Measurements from ENCODE around the gene NNMT. TPM values are rescaled to one million over a fixed set of nuclear protein-coding genes. Genes with fewer than 3 reads are reported as not detected.
A peak's percentile ranks its signal among the peaks of the same experiment; 100 is the strongest.

The NNMT gene
- 1,000 to 10,000 TPM in 3 of 4 donors, 100 to 1,000 TPM in 1; 712 to 1,460 (median 1,382) TPM for total RNA-seq

DNA sequence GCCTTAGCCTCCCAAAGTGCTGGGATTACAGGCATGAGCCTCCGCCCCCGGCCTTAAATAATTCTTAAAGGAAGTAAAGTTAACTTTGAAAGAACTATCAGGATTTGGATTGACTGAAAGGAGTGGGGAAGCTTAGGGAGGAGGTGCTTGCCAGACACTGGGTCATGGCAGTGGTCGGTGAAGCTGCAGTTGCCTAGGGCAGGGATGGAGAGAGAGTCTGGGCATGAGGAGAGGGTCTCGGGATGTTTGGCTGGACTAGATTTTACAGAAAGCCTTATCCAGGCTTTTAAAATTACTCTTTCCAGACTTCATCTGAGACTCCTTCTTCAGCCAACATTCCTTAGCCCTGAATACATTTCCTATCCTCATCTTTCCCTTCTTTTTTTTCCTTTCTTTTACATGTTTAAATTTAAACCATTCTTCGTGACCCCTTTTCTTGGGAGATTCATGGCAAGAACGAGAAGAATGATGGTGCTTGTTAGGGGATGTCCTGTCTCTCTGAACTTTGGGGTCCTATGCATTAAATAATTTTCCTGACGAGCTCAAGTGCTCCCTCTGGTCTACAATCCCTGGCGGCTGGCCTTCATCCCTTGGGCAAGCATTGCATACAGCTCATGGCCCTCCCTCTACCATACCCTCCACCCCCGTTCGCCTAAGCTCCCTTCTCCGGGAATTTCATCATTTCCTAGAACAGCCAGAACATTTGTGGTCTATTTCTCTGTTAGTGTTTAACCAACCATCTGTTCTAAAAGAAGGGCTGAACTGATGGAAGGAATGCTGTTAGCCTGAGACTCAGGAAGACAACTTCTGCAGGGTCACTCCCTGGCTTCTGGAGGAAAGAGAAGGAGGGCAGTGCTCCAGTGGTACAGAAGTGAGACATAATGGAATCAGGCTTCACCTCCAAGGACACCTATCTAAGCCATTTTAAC is at the start of gene NNMT:
NNMT (plus strand) TSS at position 724 of the 929 bp plus-strand sequence; CDS start at position 882, 158 bp downstream.
- DNase-seq (ENCODE audit: low spot score) (no peak), ATAC-seq (ENCODE audit: low FRiP score) (peak; percentile 67)
- TF ChIP-seq, protein P1, sequence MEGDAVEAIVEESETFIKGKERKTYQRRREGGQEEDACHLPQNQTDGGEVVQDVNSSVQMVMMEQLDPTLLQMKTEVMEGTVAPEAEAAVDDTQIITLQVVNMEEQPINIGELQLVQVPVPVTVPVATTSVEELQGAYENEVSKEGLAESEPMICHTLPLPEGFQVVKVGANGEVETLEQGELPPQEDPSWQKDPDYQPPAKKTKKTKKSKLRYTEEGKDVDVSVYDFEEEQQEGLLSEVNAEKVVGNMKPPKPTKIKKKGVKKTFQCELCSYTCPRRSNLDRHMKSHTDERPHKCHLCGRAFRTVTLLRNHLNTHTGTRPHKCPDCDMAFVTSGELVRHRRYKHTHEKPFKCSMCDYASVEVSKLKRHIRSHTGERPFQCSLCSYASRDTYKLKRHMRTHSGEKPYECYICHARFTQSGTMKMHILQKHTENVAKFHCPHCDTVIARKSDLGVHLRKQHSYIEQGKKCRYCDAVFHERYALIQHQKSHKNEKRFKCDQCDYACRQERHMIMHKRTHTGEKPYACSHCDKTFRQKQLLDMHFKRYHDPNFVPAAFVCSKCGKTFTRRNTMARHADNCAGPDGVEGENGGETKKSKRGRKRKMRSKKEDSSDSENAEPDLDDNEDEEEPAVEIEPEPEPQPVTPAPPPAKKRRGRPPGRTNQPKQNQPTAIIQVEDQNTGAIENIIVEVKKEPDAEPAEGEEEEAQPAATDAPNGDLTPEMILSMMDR (IDR thresholded peaks at IDR 0.05) = no peak

DNA sequence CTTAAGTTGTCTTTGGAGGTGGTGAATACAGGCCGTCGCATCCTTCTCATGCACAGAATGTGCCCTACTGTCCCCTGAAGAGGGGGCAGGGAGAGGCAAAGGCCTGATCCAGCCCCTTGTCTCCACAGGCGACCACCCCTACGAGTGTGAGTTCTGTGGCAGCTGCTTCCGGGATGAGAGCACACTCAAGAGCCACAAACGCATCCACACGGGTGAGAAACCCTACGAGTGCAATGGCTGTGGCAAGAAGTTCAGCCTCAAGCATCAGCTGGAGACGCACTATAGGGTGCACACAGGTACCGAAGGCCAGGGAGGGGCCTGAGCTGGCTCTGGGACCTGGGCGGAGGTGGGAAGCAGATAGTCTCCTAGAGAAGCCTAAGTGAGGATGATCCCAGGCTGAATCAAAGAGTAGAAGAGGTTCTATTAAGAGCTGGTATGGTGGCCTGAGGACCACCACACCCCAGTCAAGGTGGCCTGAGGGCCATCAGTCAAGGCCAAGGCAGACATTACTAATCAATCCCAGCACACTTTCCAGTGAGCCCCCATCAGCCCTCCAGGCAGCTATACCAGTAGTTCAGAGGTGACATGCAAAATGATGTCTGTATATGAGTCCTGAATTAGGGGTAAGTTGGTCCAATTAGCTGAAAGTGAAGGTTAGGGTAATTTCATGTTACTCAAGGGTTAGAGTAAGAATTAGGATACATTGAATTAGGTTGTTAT is 49.0 kb upstream of the NNMT start:
- TF ChIP-seq, protein P1 (IDR thresholded peaks at IDR 0.05) = no peak
- ATAC-seq (ENCODE audit: low FRiP score) (no peak), DNase-seq (ENCODE audit: low spot score) (no peak)

DNA sequence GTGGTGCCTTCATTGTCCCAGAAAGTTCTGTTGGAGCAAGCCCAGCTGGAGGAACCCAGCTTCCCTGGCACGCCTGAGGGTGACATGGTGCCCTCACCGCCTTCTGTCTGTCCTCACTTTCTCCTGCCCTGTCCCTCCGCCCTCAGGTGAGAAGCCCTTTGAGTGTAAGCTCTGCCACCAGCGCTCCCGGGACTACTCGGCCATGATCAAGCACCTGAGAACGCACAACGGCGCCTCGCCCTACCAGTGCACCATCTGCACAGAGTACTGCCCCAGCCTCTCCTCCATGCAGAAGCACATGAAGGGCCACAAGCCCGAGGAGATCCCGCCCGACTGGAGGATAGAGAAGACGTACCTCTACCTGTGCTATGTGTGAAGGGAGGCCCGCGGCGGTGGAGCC is 46.0 kb upstream of the NNMT start:
- no peak for DNase-seq (ENCODE audit: low spot score)
- no peak for ATAC-seq (ENCODE audit: low FRiP score)
- TF ChIP-seq, protein P1 (IDR thresholded peaks at IDR 0.05) = no peak

DNA sequence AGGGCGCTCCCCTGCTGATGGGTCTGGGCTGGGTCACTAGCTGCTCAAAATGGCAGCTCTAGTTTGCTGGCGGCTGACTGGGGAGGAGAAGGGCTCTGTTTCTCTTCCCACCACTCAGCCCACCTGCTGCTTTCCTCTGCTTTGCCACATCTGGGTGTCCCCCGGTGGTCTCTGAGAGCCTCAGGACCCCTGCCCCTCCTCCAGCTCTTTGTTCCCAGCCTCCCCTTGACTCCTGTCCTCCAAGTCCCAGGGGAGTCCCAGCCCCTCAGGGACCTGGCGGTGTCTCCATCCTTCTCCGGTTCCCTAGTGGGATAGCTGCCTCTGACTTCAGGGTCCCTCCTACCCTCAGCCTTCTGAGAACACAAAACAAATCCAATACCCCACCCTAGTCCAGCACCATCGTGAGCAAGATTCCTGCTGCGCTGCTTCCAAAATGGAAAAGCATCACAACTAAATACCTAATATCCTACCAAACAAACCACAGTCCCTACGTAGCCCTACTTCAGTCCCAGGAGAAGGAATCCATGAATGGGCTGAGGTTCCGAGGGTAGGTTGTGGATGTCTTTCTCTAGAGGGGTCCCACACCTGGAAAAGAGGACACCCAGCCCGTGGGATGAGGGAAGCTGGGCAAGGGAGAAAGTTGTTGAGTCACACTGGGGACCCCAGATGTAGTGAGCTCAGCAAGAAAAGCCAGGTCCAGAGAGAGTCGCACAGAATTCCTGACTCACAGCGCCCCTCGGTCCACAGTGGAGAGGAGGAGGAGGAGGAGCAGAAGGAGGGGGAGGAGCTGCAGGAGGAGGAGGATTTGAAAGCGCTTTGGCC is 45.0 kb upstream of the NNMT start:
- ATAC-seq (ENCODE audit: low FRiP score) (peak; percentile 13), DNase-seq (ENCODE audit: low spot score) (no peak)
- TF ChIP-seq, protein P1 (IDR thresholded peaks at IDR 0.05) = no peak

DNA sequence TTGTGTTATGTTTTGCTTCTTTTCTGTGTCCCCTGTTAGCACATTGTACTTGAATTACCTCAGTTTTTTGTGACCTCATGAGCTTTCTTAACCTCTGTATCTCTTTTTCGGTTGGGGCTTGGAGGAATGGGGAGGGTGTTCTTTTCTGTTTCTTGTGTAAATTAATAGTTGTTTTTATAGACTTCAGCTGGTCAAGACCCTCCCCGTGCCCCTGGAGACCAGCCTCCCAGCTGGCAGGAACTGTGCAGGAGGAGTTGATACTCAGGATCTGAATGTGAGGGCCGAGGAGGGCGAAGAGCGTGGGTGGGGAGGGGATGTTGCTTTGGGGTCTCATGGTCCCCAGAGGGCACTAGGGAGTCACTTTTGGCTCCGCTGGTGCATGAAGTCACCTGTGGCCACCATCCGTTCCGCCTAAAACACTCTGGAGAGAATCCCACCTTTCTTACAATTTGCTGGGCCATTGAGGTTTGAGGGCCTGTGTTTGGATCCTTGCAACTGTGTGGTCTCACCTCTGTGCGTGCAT is 44.3 kb upstream of the NNMT start:
- TF ChIP-seq, protein P1 (IDR thresholded peaks at IDR 0.05) = no peak
- DNase-seq (ENCODE audit: low spot score) (no peak), ATAC-seq (ENCODE audit: low FRiP score) (no peak)

DNA sequence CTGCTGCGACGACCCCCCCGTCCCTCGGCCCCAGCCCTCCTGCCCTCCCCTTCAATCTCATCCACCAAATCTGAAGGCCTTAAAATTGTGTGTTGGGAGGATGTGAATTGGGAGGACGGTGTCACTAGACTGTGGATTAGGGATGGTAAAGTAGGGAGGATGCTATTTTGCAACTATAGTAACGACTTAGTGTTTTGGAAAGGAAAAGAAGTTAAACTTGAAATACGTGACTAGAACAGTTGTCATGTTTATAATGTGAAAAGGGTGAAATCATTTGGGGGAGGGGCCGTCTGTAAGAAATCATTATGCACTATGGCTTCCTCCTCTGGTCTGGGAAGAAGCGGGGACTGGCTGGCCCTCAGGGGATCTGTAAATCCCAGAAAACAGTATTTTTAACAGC is 43.4 kb upstream of the NNMT start:
- no peak for DNase-seq (ENCODE audit: low spot score)
- TF ChIP-seq, protein P1 (IDR thresholded peaks at IDR 0.05) = no peak
- ATAC-seq (ENCODE audit: low FRiP score) = no peak
